GM21423 (cell line): ENCODE measurements around the gene DDR1.

Source experiments
- ATAC-seq: cut with Tn5 transposase; IDR thresholded peaks from one replicate; pipeline ENCODE4 v1.9.1; 2021; ENCODE audit warnings: mild to moderate bottlenecking, moderate library complexity; ENCODE audit not compliant: unreplicated experiment

The DDR1 gene

DNA sequence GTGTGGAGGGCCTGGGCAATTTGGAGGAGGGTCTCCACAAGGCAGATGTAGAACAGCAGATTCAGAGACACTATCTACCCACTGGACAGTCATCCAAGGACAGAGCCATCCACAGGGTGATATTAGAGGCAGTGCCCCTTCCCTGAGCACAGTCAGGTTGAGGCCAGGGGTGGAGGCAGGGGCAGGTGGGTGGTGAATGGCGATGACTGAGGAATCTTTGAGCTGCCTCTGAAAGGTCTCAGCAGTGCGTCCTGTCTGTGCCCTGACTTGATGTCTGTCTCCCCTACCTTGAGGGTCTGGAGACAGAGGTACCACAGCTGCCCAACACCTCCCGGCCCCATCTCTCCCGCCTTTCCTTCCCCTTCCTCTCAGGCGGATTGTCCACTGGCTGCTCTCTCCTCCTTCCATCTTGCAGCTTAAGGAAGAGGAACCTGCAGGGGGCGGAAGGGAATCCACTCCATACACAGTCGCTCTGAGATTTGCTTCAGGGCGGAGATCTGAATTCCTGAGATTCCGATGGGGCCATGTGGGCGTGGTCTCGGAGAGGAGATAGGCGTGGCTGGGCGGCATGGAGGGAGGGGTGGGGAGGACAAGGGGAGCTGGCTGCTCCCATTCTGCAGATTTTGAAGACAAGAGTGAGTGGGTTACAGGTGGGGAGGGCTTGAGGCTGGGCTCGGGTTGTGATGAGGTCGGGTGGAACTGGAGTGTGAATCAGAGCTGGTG lies 58.2 kb downstream of the DDR1 start:
- no peak for ATAC-seq

DNA sequence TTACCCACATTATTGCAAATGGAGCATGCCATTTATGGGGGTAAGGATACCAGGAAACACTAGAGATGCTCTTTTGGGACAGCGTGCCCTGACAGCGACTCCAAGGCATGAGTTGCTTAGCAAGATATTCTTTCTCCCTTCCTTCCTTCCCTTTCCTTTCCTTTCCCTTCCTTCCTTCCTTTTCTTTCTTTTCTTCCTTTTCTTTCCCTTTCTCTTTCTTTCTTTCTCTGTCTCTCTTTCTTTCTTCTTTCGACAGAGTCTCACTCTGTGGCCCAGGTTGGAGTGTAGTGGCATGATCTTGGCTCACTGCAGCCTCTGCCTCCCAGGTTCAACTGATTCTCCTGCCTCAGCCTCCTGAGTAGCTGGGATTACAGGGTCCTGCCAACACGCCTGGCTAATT lies 59.7 kb downstream of the DDR1 start:
- no peak for ATAC-seq

DNA sequence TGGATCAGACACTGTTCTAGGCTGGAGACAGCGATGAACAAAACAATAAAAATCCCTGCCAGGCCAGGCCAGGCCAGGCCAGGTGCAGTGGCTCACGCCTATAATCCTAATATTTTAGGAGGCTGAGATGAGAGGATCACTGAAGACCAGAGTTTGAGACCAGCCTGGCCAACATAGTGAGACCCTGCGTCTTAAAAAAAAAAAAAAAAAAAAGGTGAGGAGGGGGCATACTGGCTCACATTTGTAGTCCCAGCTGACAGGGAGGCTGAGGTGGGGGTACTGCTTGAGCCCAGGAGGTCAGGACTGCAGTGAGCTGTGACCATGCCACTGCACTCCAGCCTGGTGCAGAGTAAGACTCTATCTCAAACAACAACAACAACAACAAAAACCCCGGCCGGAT lies 61.0 kb downstream of the DDR1 start:
- no peak for ATAC-seq

DNA sequence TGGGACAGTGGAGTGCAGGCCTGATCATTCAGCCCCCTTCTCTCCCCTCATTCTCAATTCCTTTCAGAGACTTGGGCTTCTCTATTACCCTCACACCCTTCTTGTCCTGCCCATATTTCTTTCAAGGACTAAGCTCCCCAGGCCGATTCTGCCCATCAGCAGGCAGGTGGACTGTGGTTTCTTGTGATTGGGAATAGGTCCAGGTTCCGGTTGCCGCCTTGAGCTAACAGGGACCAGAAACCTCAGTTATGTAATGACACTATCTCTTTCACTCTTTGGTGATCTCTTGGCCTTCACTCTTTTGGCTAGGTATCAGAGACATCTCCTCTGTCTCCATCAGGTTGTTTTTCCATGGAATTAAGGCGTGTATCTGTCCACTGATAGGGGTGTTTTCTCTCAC lies 62.9 kb downstream of the DDR1 start:
- ATAC-seq: no peak

DNA sequence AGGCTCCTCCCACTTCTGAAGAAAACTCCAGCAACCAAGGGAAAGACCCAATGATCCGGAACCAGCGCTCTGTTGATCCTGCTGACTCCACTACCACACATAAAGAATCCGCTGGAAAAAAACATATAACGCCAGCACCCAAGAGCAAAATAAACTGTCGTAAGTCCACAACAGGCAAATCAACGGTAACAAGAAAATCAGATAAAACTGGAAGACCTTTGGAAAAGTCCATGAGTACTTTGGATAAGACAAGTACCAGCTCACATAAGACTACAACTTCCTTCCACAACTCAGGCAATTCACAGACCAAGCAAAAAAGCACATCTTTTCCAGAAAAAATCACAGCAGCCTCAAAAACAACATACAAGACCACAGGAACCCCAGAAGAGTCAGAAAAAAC lies 64.5 kb downstream of the DDR1 start:
- ATAC-seq: no peak
